Endothelial cell (in vitro differentiated cells): ENCODE data around the gene MTERF1. TPM values are rescaled to one million over a fixed set of nuclear protein-coding genes. Genes with fewer than 3 reads are reported as not detected.

ENCODE experiments used
- DNase-seq: peaks from one replicate; pipeline ENCODE4 v3.0.0; 2021; ENCODE audit warnings: low spot score
- H3K27ac Mint-ChIP-seq: one replicate; pipeline ENCODE4 v1.8.0; 2021; ENCODE audit warnings: mixed read lengths, inconsistent platforms; ENCODE audit not compliant: unreplicated experiment
- H3K27me3 Mint-ChIP-seq: one replicate; pipeline ENCODE4 v1.8.0; 2021; ENCODE audit warnings: mild to moderate bottlenecking, moderate library complexity, mixed read lengths, inconsistent platforms; ENCODE audit not compliant: unreplicated experiment
- H3K36me3 Mint-ChIP-seq: one replicate; pipeline ENCODE4 v1.8.0; 2021; ENCODE audit warnings: mild to moderate bottlenecking, low read depth, mixed read lengths, inconsistent platforms; ENCODE audit not compliant: unreplicated experiment
- H3K4me1 Mint-ChIP-seq: one replicate; pipeline ENCODE4 v1.8.0; 2021; ENCODE audit warnings: mild to moderate bottlenecking, mixed read lengths, inconsistent platforms; ENCODE audit not compliant: unreplicated experiment
- H3K4me3 Mint-ChIP-seq: one replicate; pipeline ENCODE4 v1.8.0; 2021; ENCODE audit warnings: mild to moderate bottlenecking, mixed read lengths, inconsistent platforms; ENCODE audit not compliant: unreplicated experiment
- H3K9me3 Mint-ChIP-seq: one replicate; pipeline ENCODE4 v1.8.0; 2021; ENCODE audit warnings: mixed read lengths, inconsistent platforms; ENCODE audit not compliant: unreplicated experiment
- CTCF ChIP-seq: fragments of 200-600 bp; sonication (generic); IDR thresholded peaks from one replicate; pipeline ENCODE4 v1.5.0; 2021; ENCODE audit warnings: antibody characterized with exemption; ENCODE audit not compliant: unreplicated experiment
- total RNA-seq: library from RNA; stranded (reverse); fragmentation: NEBNext Ultra II Directional; extraction: Animal tissue kit (Norgen Biotek cat#: 25700); gene quantifications from one replicate; pipeline ENCODE4 v1.2.1, GENCODE V29; 2021; ENCODE audit not compliant: unreplicated experiment

The MTERF1 gene
- total RNA-seq, 1 donor from 2014 or later: 14.8 TPM

GRCh38 chr7:91843831-91844230 is 36.7 kb downstream of the MTERF1 start:
- Mint-ChIP-seq H3K4me1 (no peaks in the 10 kb centered on the region), H3K9me3 (no peaks in the 10 kb centered on the region), H3K27ac (no peak overlapping the region), H3K4me3 (no peak overlapping the region), H3K36me3 (no peaks in the 10 kb centered on the region), H3K27me3 (no peaks in the 10 kb centered on the region)
- no peak for DNase-seq
- TF ChIP-seq CTCF: no peak

- H3K27ac Mint-ChIP-seq: no peak overlapping the region
- H3K4me3 Mint-ChIP-seq: no peak overlapping the region
- H3K36me3 Mint-ChIP-seq: no peaks in the 10 kb centered on the region
- no peak for DNase-seq
- no peaks in the 10 kb centered on the region for H3K27me3 Mint-ChIP-seq
- TF ChIP-seq CTCF: no peak
- peaks cover 7% of the 10 kb centered on the region for H3K4me1 Mint-ChIP-seq
- H3K9me3 Mint-ChIP-seq: no peaks in the 10 kb centered on the region
Measured at GRCh38 chr7:91838439-91838838, 42.1 kb downstream of the MTERF1 start.

GRCh38 chr7:91837397-91838070 is 43.0 kb downstream of the MTERF1 start:
- no peaks in the 10 kb centered on the region for H3K27me3 Mint-ChIP-seq
- peaks cover 7% of the 10 kb centered on the region for H3K4me1 Mint-ChIP-seq
- no peaks in the 10 kb centered on the region for H3K36me3 Mint-ChIP-seq
- no peak overlapping the region for H3K4me3 Mint-ChIP-seq
- DNase-seq: no peak
- no peaks in the 10 kb centered on the region for H3K9me3 Mint-ChIP-seq
- no peak for TF ChIP-seq CTCF
- no peak overlapping the region for H3K27ac Mint-ChIP-seq

- Mint-ChIP-seq H3K4me1 (peaks cover 7% of the 10 kb centered on the region), H3K27ac (no peak overlapping the region), H3K4me3 (no peak overlapping the region), H3K9me3 (no peaks in the 10 kb centered on the region), H3K27me3 (no peaks in the 10 kb centered on the region), H3K36me3 (no peaks in the 10 kb centered on the region)
- no peak for DNase-seq
- TF ChIP-seq CTCF: no peak
Measured at GRCh38 chr7:91835826-91836368, 44.6 kb downstream of the MTERF1 start.

GRCh38 chr7:91835091-91835825 is 45.2 kb downstream of the MTERF1 start:
- Mint-ChIP-seq H3K4me1 (peaks cover 7% of the 10 kb centered on the region), H3K27me3 (no peaks in the 10 kb centered on the region), H3K4me3 (no peak overlapping the region), H3K27ac (no peak overlapping the region), H3K36me3 (no peaks in the 10 kb centered on the region), H3K9me3 (no peaks in the 10 kb centered on the region)
- no peak for TF ChIP-seq CTCF
- no peak for DNase-seq
